LNCaP clone FGC (cell line): Measurements from ENCODE around the gene ATP8B4.

Source experiments
- DNase-seq: peaks from one replicate; pipeline ENCODE4 v3.0.0-alpha.2; 2011; ENCODE audit warnings: low read depth
- H3K4me3 ChIP-seq: 2 replicates; pipeline ENCODE4 v1.5.1; 2011; ENCODE audit warnings: mild to moderate bottlenecking, low read depth, low read length, control low read depth
- TF ChIP-seq, protein P1 (sequence below): IDR thresholded peaks from 2 replicates; pipeline ENCODE4 v1.5.1; 2012; ENCODE audit warnings: mild to moderate bottlenecking; ENCODE audit not compliant: control insufficient read depth, insufficient read depth; ENCODE audit errors: extremely low read depth

ATP8B4 gene

DNA sequence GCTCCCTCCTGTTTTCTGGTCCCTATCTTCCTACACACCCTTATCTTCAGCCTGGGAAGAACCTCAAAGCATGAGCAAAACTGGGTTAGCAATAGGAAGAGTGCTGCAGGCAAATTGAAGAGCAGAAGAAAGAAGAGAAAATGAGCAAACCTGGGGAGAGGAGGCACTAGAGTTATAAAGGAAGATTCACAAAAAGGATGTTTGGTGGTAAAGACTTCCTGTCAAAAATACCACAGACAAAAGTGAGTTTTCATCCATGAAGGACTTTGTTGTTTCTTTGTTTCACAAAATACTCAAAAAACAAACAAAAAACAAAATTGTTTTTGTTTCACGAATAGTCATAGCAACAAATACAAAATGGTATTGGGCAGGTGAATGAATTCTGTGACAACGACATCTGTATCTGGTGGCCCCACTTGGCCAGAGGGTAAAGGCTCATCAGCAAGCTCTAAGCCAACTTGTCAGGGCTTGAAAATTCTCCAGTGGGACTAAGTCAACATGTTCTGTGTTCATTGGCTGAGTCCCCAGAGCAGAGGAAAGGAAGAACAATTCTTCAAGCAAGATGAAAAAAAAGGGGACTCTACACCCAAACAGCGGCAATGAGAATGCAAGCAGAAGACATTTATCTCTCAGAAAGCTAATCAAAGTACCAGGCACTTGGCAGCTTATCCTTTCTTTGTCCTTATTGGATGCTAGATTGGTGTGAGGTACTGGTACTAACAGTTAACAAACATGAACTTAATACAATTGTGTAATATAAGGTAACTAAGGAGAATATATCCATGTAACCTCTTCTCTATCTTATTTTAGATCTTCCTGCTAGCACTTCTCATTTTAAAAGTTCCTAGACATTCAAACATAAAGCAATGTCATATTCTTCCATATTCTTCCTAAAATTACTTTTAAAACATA, 9.7 kb downstream of the ATP8B4 start:
- H3K4me3 ChIP-seq = no peak overlapping the region
- DNase-seq = no peak
- TF ChIP-seq, protein P1, sequence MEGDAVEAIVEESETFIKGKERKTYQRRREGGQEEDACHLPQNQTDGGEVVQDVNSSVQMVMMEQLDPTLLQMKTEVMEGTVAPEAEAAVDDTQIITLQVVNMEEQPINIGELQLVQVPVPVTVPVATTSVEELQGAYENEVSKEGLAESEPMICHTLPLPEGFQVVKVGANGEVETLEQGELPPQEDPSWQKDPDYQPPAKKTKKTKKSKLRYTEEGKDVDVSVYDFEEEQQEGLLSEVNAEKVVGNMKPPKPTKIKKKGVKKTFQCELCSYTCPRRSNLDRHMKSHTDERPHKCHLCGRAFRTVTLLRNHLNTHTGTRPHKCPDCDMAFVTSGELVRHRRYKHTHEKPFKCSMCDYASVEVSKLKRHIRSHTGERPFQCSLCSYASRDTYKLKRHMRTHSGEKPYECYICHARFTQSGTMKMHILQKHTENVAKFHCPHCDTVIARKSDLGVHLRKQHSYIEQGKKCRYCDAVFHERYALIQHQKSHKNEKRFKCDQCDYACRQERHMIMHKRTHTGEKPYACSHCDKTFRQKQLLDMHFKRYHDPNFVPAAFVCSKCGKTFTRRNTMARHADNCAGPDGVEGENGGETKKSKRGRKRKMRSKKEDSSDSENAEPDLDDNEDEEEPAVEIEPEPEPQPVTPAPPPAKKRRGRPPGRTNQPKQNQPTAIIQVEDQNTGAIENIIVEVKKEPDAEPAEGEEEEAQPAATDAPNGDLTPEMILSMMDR = no peak

DNA sequence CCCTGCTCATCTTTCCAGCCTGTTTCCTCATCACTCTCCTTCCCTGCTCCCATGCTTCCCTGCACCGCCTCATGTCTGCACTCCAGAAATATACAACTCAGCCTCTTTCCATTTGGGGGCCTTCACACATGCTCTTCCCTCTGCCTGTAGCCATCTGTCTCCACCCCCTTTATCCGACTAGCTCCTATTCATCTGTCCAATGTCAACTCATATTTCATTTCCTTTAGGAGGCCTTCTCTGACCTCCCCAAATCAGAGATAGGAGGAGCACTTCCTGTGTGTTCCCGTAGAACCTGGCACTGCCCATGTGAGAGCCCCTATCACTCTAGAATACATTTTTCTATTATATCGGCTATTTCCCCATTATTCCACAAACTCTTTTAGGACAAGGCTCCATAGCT, 10.6 kb downstream of the ATP8B4 start:
- H3K4me3 ChIP-seq = no peak overlapping the region
- TF ChIP-seq, protein P1 = no peak
- DNase-seq = no peak

DNA sequence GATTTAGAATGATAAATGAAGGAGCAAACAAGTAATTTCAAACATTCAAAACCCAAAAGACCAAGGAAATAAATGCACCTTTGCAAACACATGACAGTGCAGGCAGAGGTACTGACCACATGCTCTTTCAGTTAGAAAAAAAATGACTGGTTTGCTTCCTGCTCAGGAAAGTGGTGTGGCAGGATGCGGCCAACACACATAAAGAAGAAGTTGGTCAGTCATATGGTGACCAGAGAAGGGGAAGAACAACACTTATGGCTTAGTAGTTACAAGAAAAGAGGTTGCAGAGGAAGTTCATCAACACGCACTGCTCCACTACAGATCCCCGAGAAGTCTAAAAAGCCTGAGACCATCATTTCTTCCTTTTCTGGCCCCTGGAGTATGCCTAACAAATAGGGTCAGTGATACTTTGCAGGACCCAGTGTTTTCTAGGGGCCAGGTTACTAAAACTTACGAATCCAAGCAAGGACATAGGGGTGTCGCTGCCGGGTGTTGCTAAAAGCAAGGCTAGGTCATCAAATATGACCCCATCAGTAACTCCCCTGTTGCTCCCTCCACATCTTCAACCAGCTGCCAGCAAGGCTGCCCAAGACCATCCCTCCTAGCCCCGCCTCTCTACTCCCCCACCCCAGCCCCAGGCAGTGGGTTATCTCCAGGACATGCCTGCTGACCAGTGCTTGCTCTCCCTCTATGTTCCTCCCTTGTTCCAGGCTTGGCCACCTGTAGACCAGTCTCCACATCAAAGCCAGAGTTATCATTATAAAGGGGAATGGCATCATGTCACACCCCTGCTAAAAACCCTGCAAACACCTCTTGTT, 11.2 kb downstream of the ATP8B4 start:
- TF ChIP-seq, protein P1 = no peak
- H3K4me3 ChIP-seq = no peak overlapping the region
- no peak for DNase-seq

DNA sequence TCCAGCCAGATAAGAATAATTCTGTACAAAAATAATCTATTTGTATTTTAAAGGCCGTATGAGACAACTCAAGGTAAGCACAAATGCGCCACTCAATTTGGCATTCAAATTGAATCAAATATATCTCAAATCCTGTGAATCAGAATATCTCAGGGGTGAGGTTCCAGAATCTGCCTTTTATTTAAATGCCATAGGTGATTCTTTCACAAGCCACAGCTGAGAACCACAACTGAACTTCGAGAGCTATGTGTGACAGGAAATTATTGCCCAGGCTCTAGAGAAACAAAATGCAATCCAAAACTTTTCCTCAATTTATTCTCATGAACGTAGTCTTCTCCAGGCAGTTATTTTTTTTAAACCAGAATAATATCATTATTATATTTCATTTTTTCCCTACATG, 11.9 kb downstream of the ATP8B4 start:
- no peak for DNase-seq
- TF ChIP-seq, protein P1 = no peak
- H3K4me3 ChIP-seq = no peak overlapping the region

DNA sequence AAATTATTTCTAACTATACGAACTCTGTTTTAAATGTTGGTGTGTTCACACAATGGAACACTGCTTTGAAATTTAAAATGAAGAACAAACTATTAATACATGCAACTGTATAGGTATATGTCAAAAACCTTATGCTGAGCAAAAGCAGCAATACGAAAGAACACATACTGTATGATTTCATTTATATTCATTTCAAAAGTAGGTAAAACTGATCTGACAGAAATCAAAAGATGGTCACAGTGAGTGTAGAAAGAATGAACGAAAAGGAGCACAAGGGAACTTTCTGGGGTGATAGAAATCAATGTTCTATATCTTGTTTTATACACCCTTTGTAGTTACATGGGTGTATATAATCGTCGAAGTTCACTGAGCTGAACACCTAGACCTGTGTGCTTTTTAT, 12.6 kb downstream of the ATP8B4 start:
- TF ChIP-seq, protein P1 = no peak
- no peak for DNase-seq
- no peak overlapping the region for H3K4me3 ChIP-seq

DNA sequence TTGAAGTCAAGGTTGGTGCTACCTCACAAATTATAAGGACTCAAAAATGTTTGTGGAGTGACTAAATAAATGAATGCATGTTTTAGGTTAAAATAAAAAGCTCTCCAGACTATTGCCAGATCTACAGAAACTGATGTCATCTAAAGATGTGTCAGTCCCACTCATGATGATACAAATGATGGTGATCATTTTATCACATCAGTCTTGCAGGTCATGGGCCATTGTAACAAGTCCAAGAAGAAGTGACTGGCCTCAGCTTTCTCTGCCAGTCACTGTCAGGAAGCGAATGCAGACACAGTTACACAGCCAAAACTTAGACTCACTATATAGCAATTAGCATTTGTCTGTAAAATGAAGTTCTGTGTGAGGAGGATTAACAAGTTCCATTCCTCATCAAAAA, 18.5 kb downstream of the ATP8B4 start:
- DNase-seq = no peak
- TF ChIP-seq, protein P1 = no peak
- no peak overlapping the region for H3K4me3 ChIP-seq
